SK-N-SH treated with all-trans-retinoic acid at 6 μM for 48 hours (cell line): ENCODE data around the gene SERPINA12.

Source experiments
- ATAC-seq: fragments of 200-7000 bp; cut with Tn5 transposase; 3 replicates; pipeline ENCODE4 v1.9.1; 2020; ENCODE audit warnings: mild to moderate bottlenecking, moderate library complexity
- ARNTL ChIP-seq: fragments of 450-650 bp; formaldehyde crosslinking; IDR thresholded peaks from 2 replicates; pipeline ENCODE4 v1.5.0; 2020; ENCODE audit warnings: low read depth, mild to moderate bottlenecking, moderate library complexity, borderline replicate concordance
- BACH2 ChIP-seq: fragments of 250-450 bp; sonication (Bioruptor Pico); IDR thresholded peaks from 2 replicates; pipeline ENCODE4 v1.9.0; 2021; ENCODE audit warnings: mild to moderate bottlenecking, borderline replicate concordance
- CREB5 ChIP-seq: fragments of 250-450 bp; sonication (Bioruptor Pico); IDR thresholded peaks from 2 replicates; pipeline ENCODE4 v1.5.1; 2020; ENCODE audit warnings: low read depth, mild to moderate bottlenecking, moderate library complexity
- CSDC2 ChIP-seq: fragments of 250-450 bp; sonication (Bioruptor Pico); IDR thresholded peaks from 2 replicates; pipeline ENCODE4 v1.5.0; 2020; ENCODE audit warnings: mild to moderate bottlenecking, moderate library complexity
- CSRNP3 ChIP-seq: fragments of 250-450 bp; sonication (Bioruptor Pico); IDR thresholded peaks from 2 replicates; pipeline ENCODE4 v1.5.1; 2021; ENCODE audit warnings: mild to moderate bottlenecking, moderate library complexity
- ISL1 ChIP-seq: fragments of 250-450 bp; sonication (Bioruptor Pico); IDR thresholded peaks from 2 replicates; pipeline ENCODE4 v2.1.2; 2022; ENCODE audit warnings: mild to moderate bottlenecking, moderate library complexity
- OSR1 ChIP-seq: fragments of 250-450 bp; sonication (Bioruptor Pico); IDR thresholded peaks from 2 replicates; pipeline ENCODE4 v1.8.0; 2022; ENCODE audit warnings: moderate library complexity, mild to moderate bottlenecking, inconsistent platforms
- PATZ1 ChIP-seq: fragments of 250-450 bp; sonication (Bioruptor Pico); IDR thresholded peaks from 2 replicates; pipeline ENCODE4 v1.8.0; 2020; ENCODE audit warnings: mild to moderate bottlenecking, moderate library complexity, borderline replicate concordance
- POU6F1 ChIP-seq: fragments of 250-450 bp; sonication (Bioruptor Pico); IDR thresholded peaks from 2 replicates; pipeline ENCODE4 v1.8.0; 2021; ENCODE audit warnings: low read depth, mild to moderate bottlenecking, moderate library complexity, borderline replicate concordance
- PPARA ChIP-seq: fragments of 250-450 bp; sonication (Bioruptor Pico); IDR thresholded peaks from 2 replicates; pipeline ENCODE4 v1.5.0; 2020; ENCODE audit warnings: mild to moderate bottlenecking, borderline replicate concordance
- RARB ChIP-seq: fragments of 250-450 bp; sonication (Bioruptor Pico); IDR thresholded peaks from 2 replicates; pipeline ENCODE4 v1.8.0; 2021; ENCODE audit warnings: mild to moderate bottlenecking, moderate library complexity
- SNAI2 ChIP-seq: fragments of 250-450 bp; sonication (Bioruptor Pico); IDR thresholded peaks from 2 replicates; pipeline ENCODE4 v1.5.0; 2020; ENCODE audit warnings: mild to moderate bottlenecking, moderate library complexity
- TCF4 ChIP-seq: fragments of 250-450 bp; sonication (Bioruptor Pico); IDR thresholded peaks from 2 replicates; pipeline ENCODE4 v1.8.0; 2021; ENCODE audit warnings: mild to moderate bottlenecking, moderate library complexity, borderline replicate concordance
- TOX ChIP-seq: fragments of 250-450 bp; sonication (Bioruptor Pico); IDR thresholded peaks from 2 replicates; pipeline ENCODE4 v1.8.0; 2021; ENCODE audit warnings: mild to moderate bottlenecking, moderate library complexity, borderline replicate concordance
- TSHZ2 ChIP-seq: fragments of 250-450 bp; sonication (Bioruptor Pico); IDR thresholded peaks from 2 replicates; pipeline ENCODE4 v1.5.0; 2020; ENCODE audit warnings: mild to moderate bottlenecking, moderate library complexity
- ZFP3 ChIP-seq: fragments of 250-450 bp; sonication (Bioruptor Pico); IDR thresholded peaks from 2 replicates; pipeline ENCODE4 v1.5.0; 2020; ENCODE audit warnings: mild to moderate bottlenecking, moderate library complexity
- ZFP30 ChIP-seq: fragments of 450-650 bp; formaldehyde crosslinking; IDR thresholded peaks from 2 replicates; pipeline ENCODE4 v1.5.0; 2022; ENCODE audit warnings: mild to moderate bottlenecking, moderate library complexity
- ZNF565 ChIP-seq: fragments of 450-650 bp; formaldehyde crosslinking; conservative IDR thresholded peaks from 2 replicates; pipeline ENCODE4 v1.5.0; 2020; ENCODE audit warnings: low read depth, mild to moderate bottlenecking, moderate library complexity
- ZNF70 ChIP-seq: fragments of 450-650 bp; formaldehyde crosslinking; IDR thresholded peaks from 2 replicates; pipeline ENCODE4 v1.5.0; 2020; ENCODE audit warnings: mild to moderate bottlenecking, moderate library complexity
- ZNF8 ChIP-seq: fragments of 450-650 bp; formaldehyde crosslinking; IDR thresholded peaks from 2 replicates; pipeline ENCODE4 v1.5.0; 2020; ENCODE audit warnings: mild to moderate bottlenecking, moderate library complexity

Gene SERPINA12

GRCh38 chr14:94467728-94468520 is 41.3 kb downstream of the SERPINA12 start:
- ATAC-seq: no peak
- TF ChIP-seq RARB (no peak), CSDC2 (CRISPR knock-in tag) (no peak), ZNF8 (no peak), PATZ1 (CRISPR knock-in tag) (no peak)

GRCh38 chr14:94466706-94467370 is 42.4 kb downstream of the SERPINA12 start:
- no peak for ATAC-seq
- TF ChIP-seq CSRNP3: no peak
- TF ChIP-seq CREB5 (CRISPR knock-in tag): no peak
- no peak for TF ChIP-seq POU6F1 (CRISPR knock-in tag)
- no peak for TF ChIP-seq PATZ1 (CRISPR knock-in tag)
- no peak for TF ChIP-seq OSR1 (CRISPR knock-in tag)
- TF ChIP-seq TOX (CRISPR knock-in tag): no peak
- TF ChIP-seq RARB: no peak
- TF ChIP-seq ZNF70 (CRISPR knock-in tag): no peak
- no peak for TF ChIP-seq CSDC2 (CRISPR knock-in tag)
- TF ChIP-seq PPARA: no peak
- TF ChIP-seq SNAI2 (CRISPR knock-in tag): no peak
- TF ChIP-seq TCF4 (CRISPR knock-in tag): no peak
- no peak for TF ChIP-seq ZNF8
- no peak for TF ChIP-seq ZFP3 (CRISPR knock-in tag)
- TF ChIP-seq ZFP30 (CRISPR knock-in tag): no peak
- no peak for TF ChIP-seq ARNTL (CRISPR knock-in tag)
- TF ChIP-seq TSHZ2 (CRISPR knock-in tag): no peak
- TF ChIP-seq ZNF565 (CRISPR knock-in tag): no peak
- TF ChIP-seq BACH2 (CRISPR knock-in tag): no peak
- no peak for TF ChIP-seq ISL1 (CRISPR knock-in tag)
